Glomerular endothelial cell (primary cell): ENCODE results near the gene PVALB. TPM values are rescaled to one million over a fixed set of nuclear protein-coding genes. Genes with fewer than 3 reads are reported as not detected.

Experiments used
- DNase-seq: peaks from one replicate; pipeline ENCODE4 v3.0.0-alpha.2; 2011; ENCODE audit warnings: low read depth, low spot score; ENCODE audit errors: extremely low read depth
- total RNA-seq: library from RNA; depleted of rRNA; stranded (reverse); fragments of >200 nt; gene quantifications from 2 replicates; pipeline ENCODE4 v1.2.3, GENCODE V29; 2015

Gene PVALB
- total RNA-seq, 1 donor from 2014 or later, result 0.58 TPM

GRCh38 chr22:36846949-36847348, 30.1 kb upstream of the PVALB start:
- no peak for DNase-seq

GRCh38 chr22:36846271-36846670, 29.4 kb upstream of the PVALB start:
- DNase-seq, result no peak

GRCh38 chr22:36840106-36840505, 23.3 kb upstream of the PVALB start:
- DNase-seq, result no peak

- DNase-seq, result no peak
These were observed 22.7 kb upstream of the PVALB start for GRCh38 chr22:36839356-36840073.

- DNase-seq, result no peak
These were observed 21.5 kb upstream of the PVALB start for GRCh38 chr22:36838119-36839030.

GRCh38 chr22:36835903-36836302, 19.1 kb upstream of the PVALB start:
- DNase-seq, result no peak

- no peak for DNase-seq
These were observed 16.2 kb upstream of the PVALB start for GRCh38 chr22:36833073-36833472.

- DNase-seq, result no peak
These were observed 14.9 kb upstream of the PVALB start for GRCh38 chr22:36831717-36832116.

- no peak for DNase-seq
These were observed 14.4 kb upstream of the PVALB start for GRCh38 chr22:36831206-36831605.

GRCh38 chr22:36830601-36831000, 13.8 kb upstream of the PVALB start:
- DNase-seq, result no peak

- DNase-seq, result no peak
These were observed 12.7 kb upstream of the PVALB start for GRCh38 chr22:36829370-36830002.

- no peak for DNase-seq
These were observed 12.0 kb upstream of the PVALB start for GRCh38 chr22:36828815-36829214.

GRCh38 chr22:36826262-36826661, 9.4 kb upstream of the PVALB start:
- no peak for DNase-seq

- DNase-seq, result no peak
These were observed 7.8 kb upstream of the PVALB start for GRCh38 chr22:36824655-36825054.

- peak; percentile 58 for DNase-seq
These were observed 6.5 kb upstream of the PVALB start for GRCh38 chr22:36823186-36823839.

- DNase-seq, result no peak
These were observed 5.7 kb upstream of the PVALB start for GRCh38 chr22:36822581-36822980.

- no peak for DNase-seq
These were observed 2.3 kb upstream of the PVALB start for GRCh38 chr22:36819112-36819511.

- DNase-seq, result no peak
These were observed 1.3 kb upstream of the PVALB start for GRCh38 chr22:36818010-36818642.

- no peak for DNase-seq
These were observed 652 bp upstream of the PVALB start for GRCh38 chr22:36817525-36817848.

- no peak for DNase-seq
These were observed 548 bp downstream of the PVALB start for GRCh38 chr22:36816339-36816635.
